Measurements from ENCODE around the gene MAP7.
"Not testable (repeated sequence)": the region's sequence is repeated elsewhere in the genome, so short reads cannot be mapped to it uniquely, and the experiment has no call there.

MAP7 gene

DNA sequence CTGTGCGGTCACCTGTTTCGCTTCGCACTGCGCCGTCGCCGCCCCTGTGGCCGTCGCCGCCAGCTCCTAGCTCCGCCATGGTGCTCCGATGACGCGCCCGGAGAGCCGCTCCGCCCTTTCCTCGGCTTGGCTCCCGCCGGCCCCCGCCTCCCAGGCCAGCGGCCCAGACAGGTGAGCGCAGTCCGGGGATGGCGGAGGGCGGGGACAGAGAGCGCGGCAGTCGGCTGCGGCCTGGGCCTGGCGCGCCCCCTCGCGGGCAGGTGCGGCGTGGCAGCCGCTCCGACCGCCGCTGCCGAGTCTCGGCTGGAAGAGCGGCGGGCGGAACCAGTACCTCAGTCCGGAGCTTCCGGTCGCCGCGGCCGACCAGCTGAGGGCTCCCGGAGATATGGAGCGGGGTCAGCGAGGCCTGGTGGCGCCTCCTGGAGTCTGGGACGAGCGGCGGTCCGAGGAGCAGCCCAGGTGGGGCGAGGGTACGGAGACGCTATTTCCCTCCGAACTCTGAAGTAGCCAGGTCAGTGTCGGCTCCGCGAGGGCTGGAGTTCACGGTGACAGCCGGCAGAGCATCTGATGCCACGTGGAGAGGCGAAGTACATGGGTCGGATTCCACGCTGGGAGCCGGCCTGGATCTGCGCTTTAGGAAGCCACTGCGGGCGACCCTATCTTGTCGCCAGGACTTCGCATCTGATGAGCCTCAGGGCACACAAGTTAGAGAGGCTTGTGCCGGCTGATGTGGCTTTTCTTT lies at the start of gene MAP7:
Gene MAP7, minus strand, starts transcription at position 93 of the 742 bp plus-strand sequence. Its CDS starts 14 bp downstream, at position 79.
- DNase-seq (ENCODE audit: low spot score) = peak; percentile 67

DNA sequence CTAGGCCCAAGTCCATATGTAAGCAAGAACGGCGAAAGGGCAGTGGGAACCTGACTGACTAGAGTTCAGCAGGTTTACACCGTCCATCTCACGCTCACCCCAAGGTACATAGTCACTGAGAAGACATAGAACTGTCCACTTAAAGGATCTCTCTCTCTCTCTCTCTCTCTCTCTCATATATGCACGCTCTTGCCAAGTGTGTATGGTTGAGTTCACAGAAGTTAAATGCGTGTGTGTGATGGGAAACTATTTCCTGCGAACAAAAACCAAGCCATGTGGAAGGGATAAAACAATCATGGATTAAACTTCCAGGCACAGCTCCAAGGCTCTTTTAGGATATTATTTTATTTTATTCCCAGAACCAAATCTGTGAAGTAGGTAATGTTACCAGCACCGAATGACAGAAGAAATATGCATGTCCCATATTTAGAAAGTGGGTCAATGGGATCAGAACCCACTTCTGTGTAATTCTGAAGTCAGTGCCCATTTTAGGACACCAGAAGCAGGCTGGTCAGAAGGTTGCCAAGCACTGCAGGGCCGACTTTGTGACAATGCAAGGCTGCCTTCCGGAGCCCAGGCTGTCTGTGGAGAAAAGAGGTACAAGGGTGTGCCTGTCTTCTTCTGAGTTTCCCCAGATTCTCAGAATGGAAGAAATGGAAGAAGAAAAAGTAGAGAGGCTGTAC lies 49.2 kb upstream of the MAP7 start:
- no peak for DNase-seq (ENCODE audit: low spot score)

DNA sequence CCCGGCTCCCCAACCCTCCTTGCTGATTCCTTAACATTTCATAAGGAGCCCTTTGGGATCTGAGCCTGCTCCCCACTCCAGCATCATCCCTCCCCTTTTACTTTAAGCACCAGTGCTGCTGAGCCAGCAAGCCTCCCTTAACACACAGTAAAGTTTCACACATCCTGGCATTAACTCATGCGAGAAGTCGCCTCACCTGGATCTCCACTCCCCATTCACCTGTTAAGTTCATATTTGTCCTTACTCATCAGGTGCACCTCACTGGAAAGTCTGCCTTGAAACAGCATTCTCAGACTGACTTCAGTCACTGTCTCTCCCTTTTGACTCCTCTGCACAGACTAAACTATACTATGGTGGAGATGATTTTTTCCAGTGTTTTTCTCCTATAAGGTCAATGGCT lies 47.8 kb upstream of the MAP7 start:
- no peak for DNase-seq (ENCODE audit: low spot score)

DNA sequence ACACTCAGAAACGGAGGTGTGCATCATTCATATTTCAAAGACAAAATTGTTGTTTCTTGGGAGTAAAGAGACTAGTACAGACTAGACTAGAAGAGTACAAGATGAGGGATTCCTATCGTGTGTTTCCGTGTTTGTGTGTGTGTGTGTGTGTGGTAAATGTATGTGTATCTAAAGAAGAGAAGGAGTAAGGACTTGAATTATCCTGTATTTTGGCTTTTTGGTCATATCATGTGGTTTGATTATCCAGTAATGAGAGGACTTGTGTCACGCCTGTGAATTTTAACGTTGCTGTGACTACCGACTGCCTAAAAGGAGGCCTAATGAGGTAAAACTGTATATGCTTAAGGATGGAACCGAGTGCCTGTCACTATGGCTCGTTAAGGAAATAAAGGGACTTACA lies 44.4 kb upstream of the MAP7 start:
- DNase-seq (ENCODE audit: low spot score) = no peak

DNA sequence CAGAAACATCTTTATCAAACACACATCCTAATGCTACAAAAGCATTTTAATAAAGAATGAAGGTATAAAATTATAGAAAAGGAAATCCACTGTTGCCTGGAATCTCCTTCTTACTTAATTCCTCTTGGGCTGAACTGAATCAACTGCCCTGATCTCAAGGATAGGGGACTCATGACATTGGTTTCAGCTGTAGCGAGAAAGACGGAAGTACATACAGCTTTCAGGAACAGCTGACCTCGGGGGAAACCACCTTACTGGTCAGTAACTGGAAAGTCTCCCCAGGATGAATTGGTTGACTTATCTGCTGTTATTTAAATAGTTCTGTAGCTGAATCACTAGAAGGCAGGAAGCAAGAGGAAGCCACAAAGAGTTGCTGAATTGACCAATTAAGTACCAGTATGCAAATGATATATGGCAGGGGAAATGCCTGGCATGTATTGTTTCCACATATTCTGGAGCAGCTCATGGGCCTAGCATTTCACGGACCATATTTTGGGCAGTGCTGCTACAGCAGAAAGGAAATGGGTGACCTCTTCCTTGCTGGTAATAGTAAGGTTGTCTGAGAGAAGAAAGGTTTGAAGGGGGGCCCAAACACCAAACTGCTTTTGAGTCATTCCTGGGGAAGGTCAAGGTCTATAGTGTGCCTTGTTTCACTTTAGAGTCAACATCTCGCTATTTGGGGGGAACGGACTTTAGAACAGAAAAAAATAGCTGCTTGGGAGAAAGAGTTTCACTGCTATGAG lies 43.7 kb upstream of the MAP7 start:
- DNase-seq (ENCODE audit: low spot score) = peak; percentile 62

DNA sequence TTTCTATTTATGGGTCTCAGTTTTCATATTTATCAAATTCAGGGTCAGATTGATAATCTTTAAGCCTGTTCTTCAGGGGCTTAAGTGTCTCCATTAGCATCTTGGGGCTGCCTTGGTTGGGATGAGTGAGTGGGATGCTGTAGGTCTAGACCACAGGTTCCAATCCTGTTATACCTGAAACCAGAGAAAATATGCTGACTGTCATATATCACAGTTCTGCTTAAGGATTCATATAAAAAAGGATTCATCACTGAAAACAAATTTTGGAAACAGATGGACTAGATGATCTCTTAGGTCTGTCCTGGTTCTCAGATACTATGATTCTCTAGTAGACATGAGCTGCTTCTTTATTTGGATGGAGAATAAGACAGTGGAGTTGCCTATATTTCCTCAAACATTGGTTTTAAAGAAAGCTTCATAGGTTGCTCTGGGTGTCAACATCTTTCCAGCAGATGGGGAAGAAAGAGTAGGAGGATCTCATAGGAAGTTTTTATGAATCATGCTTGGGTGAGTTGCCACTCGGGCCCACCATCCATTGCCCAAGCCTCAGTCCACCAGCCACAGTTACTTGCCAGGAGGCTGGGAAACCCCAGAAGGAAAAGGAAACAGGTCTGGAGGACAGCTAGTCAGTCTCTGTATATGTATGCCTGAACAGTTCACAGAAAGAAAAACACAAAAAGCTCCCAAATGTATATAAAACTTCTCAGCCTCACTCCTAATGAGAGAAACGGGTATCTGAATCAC lies 42.9 kb upstream of the MAP7 start:
- no peak for DNase-seq (ENCODE audit: low spot score)

DNA sequence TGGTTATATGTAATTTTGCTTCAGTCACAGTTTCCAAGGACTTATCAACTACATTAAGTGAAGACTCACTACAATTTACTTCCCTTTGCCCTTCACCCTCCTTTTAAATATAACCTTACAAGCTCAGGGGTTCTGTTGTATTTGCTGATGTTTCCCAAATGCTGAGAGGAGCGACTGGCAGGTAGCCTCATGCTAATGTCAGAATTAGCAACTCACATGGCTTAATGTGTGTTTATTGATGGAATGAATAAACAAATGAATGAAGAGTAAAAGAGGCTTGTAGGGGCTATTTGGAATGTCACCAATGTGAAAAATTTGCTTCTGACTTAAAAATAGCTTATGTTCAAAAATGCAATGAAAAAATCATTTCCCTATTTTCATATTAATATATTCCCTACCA lies 41.4 kb upstream of the MAP7 start:
- no peak for DNase-seq (ENCODE audit: low spot score)

DNA sequence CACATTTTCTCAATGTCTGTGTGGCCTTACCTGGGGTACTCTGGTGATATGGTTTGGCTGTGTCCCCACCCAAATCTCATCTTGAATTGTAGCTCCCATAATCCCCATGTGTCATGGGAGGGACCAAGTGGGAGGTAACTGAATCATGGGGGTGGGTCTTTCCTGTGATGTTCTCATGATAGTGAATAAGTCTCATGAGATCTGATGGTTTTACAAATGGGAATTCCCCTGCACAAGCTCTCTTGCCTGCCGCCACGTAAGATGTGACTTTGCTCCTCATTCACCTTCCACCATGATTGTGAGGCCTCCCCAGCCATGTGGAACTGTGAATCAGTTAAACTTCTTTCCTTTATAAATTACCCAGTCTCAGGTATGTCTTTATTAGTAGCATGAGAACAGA lies 40.6 kb upstream of the MAP7 start:
- not testable (repeated sequence) for DNase-seq (ENCODE audit: low spot score)

DNA sequence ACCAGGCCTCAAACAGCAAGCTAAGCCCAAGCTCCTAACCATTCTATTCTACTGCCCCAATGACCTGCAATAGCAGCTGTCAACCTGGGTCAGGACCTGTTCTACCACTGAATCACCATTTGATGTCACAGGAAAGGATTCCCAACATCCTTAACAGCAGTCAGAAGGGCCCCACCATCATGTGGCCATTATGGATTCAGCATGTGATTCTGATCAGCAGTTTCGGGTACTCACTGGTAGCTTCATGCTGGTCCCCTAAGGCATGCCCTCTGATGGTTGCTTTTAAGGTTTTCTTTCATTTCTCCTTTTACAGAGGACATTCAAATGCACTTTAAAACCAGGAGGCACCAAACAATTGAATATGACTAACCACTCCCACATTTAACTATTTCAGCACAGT lies 37.3 kb upstream of the MAP7 start:
- no peak for DNase-seq (ENCODE audit: low spot score)

DNA sequence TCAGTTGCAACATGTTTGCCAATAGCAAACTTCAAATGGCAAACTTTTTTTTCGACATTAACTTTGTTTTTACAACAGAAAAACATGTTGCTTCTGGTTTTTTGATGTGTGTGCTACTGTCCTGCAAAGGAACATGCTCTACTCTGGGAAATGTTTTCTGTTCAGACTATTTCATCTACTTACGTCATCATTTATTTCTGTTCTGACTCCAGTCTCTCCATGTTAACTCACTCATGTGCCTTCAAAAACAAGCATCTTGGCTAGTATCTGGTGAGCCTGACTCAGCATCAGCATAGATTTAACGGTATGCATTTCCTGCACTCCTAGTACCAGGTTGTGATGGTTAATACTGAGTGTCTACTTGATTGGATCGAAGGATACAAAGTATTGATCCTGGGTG lies 36.1 kb upstream of the MAP7 start:
- DNase-seq (ENCODE audit: low spot score) = no peak

DNA sequence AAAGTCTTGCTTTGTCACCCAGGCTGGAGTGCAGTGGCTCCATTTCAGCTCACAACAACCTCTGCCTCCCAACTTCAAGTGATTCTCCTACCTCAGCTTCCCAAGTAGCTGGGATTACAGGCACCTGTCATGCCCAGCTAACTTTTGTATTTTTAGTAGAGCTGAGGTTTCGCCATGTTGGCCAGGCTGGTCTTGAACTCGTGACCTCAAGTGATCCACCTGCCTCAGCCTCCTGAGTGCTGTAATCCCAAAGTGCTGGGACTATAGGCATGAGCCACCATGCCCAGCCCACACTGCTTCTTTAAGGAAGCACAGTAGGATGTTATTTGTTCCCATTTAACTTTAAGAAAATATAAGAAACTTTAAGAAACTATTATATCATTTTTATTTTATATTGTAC lies 35.3 kb upstream of the MAP7 start:
- DNase-seq (ENCODE audit: low spot score) = not testable (repeated sequence)

DNA sequence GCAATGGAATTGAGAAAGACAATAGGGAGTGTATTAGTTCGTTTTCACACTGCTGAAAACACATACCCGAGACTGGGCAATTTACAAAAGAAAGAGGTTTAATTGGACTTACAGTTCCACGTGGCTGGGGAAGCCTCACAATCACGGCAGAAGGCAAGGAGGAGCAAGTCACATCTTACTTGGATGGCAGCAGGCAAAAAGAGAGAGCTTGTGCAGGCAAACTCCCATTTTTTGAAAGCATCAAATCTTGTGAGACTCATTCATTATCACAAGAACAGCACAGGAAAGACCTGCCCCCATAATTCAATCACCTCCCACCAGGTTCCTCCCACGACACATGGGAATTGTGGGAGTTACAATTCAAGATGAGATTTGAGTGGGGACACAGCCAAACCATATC lies 34.1 kb upstream of the MAP7 start:
- DNase-seq (ENCODE audit: low spot score) = not testable (repeated sequence)

DNA sequence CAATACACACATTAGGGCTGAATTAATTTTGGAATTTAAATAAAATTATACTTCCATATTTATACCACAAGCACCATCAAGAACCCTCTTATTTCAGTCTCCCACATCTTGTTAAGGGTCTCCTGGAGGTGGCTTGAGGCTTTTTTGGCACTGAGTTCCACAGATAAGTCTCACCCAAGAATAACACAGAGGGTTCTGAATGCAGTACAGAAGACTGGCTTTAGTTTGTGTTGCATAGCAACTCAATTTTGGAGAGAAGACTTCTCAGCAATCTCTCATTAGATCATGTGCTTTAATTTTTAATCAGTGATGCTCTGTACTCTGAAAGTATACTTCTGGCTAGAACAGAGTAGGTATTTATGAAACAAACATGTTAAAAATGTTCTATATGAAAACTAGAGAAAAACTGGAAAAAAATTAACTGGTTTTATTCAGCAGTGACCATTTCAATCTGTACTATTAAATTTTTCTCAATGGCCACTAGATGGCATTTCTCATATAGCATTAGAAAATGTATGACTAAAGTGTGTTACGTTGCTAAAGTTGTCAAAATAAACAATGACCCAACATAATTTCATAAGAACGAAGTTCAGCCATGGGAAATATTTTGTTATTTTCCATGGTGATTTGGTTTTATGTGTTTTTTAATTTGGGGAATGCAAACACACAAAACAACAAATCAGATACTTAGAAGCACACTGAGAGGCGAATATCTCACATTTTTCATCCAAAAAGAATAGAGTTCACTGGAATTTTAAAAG lies 32.7 kb upstream of the MAP7 start:
- peak; percentile 12 for DNase-seq (ENCODE audit: low spot score)

DNA sequence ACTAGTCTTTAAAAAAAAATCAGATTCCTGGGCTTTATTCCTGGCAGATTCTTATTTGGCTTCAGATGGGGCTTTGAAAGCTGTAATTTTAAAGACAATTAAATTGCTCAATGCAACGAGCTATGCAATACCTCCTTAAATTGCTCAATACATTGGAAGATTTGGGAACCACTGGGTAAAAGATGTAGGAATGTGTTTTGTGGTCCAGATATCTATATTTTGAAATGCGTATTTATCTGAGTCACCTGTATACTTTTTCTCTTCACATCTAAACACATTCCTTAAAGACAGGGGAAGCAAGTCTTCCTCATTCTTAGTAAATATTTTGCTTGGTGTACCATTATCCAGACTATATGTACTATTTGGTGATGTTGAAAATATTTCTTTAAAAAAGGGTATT lies 29.6 kb upstream of the MAP7 start:
- no peak for DNase-seq (ENCODE audit: low spot score)

DNA sequence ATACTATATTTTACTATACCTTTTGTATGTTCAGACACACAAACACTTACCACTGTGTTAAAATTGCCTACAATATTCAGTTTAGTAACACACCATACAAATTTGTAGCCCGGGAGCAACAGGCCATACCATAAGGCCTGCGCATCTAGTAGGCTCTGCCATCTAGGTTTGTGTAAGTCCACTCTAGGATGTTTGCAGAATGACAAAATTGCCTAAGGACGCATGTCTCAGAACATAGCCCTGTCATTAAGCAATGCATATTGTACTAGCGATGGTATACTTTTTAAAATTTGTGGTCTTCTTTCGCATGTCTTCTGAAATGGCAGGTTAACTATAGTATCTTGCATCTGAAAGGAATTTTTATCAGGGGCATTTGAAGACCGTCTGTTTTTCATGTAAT lies 26.6 kb upstream of the MAP7 start:
- no peak for DNase-seq (ENCODE audit: low spot score)

DNA sequence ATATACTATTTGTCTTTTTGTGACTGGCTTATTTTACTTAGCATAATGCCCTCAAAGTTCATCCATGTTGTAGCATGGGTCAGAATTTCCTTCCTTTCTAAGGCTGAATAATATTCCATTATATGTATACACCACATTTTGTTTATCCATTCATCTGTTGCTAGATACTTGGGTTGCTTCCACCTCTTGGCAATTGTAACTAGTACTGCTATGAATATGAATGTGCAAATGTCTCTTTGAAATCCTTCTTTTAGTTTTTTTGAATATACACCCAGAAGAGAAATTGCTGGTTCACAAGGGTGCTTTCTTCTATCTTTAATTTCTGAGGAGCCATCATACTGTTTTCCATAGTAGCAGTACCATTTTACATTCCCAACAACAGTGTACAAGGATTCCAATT lies 21.3 kb upstream of the MAP7 start:
- no peak for DNase-seq (ENCODE audit: low spot score)

DNA sequence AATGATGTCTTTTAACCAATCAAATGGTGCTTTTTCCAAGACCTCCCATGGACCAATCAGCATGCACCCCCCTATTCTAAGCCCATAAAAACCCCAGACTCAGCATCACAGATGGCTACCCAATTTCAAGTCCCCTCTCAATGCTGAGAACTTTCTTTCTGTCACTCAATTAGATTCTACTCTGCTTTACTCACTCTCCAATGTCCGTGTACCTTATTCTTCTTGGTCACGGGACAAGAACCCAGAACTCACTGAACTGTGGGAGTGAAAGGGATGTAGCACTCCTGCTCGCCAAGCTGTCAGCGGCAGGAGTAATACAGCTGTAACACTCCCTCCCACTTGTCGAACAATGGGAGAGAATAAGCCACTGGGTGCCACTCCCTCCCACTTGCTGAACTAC lies 20.8 kb upstream of the MAP7 start:
- DNase-seq (ENCODE audit: low spot score) = no peak

DNA sequence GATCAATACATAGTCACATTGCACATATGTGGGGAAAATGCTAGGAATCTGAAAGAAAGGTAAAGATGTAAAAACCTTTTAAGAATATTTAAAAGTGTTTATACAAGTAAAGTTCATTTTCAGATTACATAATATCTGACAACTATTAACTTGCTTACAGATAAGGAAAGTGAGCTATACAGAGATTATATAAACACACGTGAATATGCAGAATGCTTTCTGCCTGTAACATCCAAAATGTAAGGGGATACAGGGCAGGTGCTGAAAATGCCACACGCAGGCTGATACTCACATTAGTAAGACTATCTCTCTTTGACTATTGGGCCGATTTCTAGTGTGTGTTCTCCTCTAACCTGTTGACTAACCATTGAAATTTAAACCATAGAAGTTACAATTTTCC lies 17.9 kb upstream of the MAP7 start:
- DNase-seq (ENCODE audit: low spot score) = no peak

DNA sequence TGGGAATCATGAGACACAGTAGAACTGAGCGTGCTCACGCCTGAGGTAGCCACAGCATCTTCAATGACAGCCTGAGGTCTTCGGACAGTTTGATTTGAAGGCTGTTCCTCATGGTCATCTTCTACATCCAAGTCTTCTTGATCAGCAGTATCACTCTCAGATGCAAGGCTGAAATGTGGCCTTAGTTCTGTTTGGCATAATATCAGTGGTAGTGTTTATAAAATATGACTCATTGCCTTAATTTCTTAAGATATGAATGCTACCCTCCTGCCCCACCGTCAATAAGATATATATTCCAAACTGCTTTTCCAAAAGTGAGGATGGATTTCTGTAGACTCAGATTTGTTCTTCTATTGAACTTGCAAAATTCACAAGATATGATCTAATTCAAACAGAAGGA lies 17.5 kb upstream of the MAP7 start:
- no peak for DNase-seq (ENCODE audit: low spot score)

DNA sequence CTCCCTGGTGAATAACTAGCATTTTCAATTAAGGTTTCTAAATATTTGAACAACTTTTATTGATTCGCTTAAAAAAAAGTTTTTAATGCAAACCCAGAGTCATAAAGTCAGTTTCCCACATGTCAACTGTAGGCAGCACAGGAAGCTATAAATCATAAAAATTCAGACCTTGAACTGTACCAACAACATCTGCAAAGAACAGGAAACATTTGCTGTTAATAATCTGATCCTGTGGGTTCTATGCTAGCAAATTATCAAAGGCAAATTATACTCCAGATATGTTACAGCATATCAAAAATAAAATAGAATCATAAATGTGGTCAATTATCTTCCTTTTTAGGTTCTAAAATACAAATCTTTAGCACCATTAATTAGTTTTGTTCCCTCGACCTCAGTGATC lies 16.6 kb upstream of the MAP7 start:
- DNase-seq (ENCODE audit: low spot score) = no peak

DNA sequence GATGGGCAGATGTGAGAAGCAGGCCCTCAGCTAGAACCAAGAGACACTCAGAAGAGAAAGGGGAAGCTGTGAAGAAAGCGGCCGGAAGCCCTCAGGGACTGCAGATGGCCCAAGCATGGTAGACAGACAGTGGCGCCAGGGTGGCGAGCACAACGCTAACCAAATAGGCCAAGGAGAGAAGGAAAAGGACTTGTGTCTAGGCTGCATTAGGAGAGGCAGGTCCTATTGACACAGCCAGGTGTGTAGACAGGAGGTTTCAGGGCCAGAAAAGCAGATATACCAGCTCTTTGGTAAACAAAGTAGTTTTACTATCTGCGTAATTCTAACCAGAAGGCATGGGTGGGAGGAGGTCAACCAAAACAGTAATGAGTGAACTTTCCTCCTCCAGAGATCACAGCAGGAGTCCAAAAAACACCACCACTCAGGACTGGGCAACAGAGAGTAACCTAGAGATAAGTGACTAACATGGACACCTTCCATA lies 15.8 kb upstream of the MAP7 start:
- DNase-seq (ENCODE audit: low spot score) = no peak

DNA sequence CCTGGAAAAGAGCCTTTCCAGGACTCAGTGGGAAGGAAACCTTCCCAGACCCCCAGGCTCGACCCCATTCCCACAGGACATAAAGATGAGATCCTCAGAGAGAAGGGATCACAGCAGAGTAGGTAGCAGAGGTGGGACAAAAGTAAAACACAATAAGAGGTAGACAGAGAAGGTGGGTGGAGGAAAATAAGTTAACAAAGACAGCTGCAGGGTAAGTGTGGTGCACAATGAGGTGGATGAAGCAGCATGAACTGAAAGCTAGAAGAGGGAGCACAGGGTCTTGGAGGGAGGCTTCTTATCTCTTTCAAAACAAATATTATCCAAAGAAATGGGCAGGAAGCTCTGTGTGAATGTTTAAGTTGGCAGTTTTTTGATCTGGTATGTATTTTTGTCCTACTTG lies 14.0 kb upstream of the MAP7 start:
- no peak for DNase-seq (ENCODE audit: low spot score)
